CD4-positive, alpha-beta T cell treated with Interleukin-4 for 4 hours (primary cell): ENCODE results near the gene RGMB.

Experiments
- DNase-seq: peaks from one replicate; pipeline ENCODE4 v3.0.0-alpha.2; 2020

The RGMB gene

DNA sequence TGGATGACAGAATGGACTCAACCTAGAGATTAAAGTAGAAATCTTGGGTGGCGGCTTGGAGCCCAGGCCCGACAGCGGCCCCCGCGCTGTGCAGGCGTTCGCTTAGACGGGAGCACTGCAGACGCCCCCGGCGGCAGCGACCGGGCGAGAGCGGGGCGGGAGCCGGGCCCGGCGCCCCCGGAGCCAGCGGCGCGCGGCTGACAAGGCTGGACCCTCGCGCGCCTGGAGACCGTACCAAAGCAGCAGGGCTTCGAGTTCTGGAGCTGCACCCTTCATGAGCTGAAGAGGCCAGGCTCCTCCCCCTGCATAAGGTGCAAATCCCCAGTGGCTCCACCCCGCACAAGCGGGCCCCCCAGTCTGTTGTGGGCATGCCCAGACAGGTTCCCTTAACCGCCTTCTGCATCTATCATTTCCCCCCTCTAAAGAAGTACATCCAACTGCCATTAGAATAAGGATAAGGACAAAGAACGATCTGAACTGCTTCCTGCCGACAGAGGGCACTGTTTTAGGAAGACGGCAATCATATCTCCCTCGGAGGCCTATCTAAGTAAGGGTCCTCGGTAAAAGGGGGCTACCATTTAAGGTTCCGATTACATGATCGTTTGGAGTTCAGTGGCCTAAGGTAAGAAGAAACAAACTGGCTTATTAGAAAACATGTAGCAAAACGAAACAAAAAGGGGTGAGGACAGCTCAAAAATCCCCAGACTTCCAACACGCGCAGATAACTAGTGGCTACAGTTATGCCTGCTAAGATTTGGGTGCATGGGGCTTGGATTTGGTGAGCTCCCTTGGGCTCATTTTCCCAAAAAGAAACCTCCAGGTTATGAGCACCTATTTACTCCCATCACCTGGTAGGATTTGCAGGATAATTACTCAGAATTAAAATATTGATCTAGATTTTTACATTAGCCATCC lies 66.3 kb downstream of the RGMB start:
- DNase-seq: no peak

DNA sequence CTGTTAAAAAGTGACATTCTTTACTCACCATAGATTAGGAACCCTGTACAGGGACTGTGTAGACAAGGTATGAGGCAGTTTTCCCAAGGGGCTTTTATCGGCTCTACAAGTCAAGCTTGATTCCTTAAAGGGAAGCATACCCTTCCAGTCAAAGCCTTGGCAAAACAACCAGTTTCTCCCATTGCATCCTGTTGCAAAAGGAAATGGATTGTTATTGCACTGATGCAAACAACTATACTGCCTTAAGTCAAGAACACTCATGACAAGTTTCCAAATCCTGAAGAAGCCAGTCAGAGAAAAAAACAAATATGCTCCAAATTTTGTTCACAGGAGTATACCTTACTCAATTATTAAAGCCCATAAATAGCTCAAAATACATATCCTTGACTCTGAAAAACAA lies 67.5 kb downstream of the RGMB start:
- DNase-seq: no peak

DNA sequence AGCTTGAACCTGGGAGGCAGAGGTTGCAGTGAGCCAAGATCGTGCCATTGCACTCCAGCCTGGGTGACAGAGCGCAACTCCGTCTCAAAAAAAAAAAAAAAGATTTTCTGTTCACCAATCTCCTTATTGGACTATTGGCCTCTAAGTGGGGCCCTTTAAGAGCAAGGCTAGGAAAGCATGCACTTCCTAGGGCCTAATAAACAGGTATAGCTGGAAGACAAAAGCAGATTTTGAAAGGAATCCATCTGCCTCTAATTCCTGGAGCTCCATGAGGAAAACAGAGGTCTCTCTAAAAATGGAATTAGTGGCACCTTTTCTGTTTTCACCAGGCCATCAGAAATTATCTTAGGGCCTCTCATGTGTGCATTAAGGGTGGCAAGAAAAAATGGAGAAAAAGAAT lies 70.0 kb downstream of the RGMB start:
- DNase-seq: no peak

DNA sequence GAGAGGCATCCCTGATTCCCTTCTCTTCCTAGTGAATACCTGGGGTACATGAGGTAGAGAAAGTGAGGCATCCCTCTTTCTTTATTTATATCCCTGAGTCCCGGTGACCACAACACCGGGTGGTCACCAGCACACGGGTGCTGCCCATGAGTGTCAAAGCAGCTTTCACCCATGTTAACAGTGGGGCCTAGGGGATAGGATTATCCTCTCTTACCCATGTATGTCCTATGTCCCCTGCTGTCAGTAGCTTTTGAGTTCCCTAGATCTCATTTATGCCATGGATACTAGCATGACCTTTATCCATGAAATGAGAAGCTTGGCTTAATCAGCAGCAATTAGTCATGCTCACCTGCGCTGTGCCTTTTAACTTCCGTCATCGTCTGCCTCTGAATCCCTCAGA lies 71.4 kb downstream of the RGMB start:
- no peak for DNase-seq

DNA sequence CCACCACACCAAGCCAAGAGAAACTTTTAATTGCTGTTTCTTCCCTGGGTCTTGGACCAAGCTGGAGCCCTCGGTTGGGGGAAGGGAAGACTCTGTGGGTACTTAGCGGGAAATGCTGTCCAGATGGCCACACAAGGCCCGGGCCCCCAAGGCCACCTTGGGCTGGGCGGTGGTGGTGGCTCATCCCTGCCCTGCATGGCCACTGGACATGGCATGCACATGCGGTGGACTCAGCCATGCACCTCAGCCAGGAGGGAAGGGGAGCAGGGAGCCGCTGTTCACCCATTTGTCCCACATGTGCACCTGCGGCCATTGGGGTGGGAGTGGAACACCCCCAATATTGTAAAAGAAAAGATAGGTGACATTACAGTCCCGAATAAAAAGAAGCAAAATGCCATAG lies 72.4 kb downstream of the RGMB start:
- no peak for DNase-seq
